ENCODE data around the gene CEP128.

DNA sequence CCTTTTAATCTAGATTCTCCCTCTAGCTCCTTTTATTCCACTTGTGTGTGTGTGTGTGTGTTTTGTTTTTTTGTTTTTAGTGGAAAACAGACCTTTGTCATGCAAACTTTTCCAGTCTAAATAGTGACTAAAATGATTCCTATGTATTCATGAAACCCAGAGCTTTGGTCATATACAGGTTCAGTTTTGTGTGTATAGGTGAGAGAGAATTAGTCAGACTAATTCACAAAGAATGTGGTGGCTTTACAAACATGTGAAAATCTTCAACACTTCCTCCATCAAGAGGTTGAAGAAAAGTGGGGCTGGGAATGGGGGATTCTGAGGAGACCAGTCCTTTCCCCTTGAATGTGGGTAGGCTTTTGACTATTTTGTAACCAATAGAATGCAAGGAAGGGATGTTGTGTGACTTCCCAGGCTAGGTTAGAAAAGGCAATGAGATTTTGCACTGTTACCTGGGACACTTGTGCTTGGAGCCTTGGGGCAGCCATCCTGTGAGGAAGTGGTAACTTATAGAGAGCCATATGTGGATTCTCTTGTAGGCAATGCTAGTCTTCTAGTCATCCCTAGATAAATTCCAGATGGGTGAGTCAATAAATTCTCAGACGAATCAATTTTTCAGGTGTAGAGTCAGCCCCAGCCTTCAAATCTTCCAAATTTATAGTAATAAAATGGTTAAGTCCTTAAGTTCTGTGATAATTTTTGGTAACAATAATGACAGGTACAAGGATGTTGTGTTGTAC, 236.1 kb downstream of the CEP128 start:
- TF ChIP-seq, protein P1, sequence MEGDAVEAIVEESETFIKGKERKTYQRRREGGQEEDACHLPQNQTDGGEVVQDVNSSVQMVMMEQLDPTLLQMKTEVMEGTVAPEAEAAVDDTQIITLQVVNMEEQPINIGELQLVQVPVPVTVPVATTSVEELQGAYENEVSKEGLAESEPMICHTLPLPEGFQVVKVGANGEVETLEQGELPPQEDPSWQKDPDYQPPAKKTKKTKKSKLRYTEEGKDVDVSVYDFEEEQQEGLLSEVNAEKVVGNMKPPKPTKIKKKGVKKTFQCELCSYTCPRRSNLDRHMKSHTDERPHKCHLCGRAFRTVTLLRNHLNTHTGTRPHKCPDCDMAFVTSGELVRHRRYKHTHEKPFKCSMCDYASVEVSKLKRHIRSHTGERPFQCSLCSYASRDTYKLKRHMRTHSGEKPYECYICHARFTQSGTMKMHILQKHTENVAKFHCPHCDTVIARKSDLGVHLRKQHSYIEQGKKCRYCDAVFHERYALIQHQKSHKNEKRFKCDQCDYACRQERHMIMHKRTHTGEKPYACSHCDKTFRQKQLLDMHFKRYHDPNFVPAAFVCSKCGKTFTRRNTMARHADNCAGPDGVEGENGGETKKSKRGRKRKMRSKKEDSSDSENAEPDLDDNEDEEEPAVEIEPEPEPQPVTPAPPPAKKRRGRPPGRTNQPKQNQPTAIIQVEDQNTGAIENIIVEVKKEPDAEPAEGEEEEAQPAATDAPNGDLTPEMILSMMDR (IDR thresholded peaks at IDR 0.05; ENCODE audit: low read depth, low read length, poor library complexity, severe bottlenecking), result no peak
- no peak for TF ChIP-seq EZH2phosphoT487 (IDR thresholded peaks at IDR 0.05; ENCODE audit: borderline replicate concordance, low read length)
